ENCODE data around the gene USB1. TPM values are rescaled to one million over a fixed set of nuclear protein-coding genes. Genes with fewer than 3 reads are reported as not detected.

USB1 gene
- total RNA-seq, 1 donor = 15.8 TPM

DNA sequence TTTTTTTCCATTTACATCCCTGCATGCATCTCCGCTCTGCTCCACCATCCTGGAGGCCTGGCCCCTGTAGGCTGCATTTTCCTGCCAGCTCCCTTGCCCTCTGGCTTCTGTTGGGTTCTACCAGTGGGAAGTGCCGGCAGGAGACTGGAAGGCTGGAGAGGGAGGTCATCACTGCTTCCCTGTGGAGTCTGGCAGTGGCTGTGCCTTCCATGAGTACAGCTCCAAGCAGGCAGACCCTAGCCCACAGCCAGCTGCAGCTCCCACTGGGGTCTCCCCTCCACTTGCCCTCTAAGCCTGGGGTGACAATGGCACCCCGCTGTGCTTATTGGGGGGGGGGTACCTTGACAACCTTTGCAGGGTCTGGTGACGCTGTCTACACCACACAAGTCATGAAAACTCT, 61.6 kb downstream of the USB1 start:
- TF ChIP-seq, protein P1, sequence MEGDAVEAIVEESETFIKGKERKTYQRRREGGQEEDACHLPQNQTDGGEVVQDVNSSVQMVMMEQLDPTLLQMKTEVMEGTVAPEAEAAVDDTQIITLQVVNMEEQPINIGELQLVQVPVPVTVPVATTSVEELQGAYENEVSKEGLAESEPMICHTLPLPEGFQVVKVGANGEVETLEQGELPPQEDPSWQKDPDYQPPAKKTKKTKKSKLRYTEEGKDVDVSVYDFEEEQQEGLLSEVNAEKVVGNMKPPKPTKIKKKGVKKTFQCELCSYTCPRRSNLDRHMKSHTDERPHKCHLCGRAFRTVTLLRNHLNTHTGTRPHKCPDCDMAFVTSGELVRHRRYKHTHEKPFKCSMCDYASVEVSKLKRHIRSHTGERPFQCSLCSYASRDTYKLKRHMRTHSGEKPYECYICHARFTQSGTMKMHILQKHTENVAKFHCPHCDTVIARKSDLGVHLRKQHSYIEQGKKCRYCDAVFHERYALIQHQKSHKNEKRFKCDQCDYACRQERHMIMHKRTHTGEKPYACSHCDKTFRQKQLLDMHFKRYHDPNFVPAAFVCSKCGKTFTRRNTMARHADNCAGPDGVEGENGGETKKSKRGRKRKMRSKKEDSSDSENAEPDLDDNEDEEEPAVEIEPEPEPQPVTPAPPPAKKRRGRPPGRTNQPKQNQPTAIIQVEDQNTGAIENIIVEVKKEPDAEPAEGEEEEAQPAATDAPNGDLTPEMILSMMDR (IDR thresholded peaks at IDR 0.05; ENCODE audit: insufficient read depth, low read length) = no peak
- no peak overlapping the region for H3K4me3 ChIP-seq (ENCODE audit: low read depth, low read length)
- DNase-seq (ENCODE audit: low read depth) = no peak

DNA sequence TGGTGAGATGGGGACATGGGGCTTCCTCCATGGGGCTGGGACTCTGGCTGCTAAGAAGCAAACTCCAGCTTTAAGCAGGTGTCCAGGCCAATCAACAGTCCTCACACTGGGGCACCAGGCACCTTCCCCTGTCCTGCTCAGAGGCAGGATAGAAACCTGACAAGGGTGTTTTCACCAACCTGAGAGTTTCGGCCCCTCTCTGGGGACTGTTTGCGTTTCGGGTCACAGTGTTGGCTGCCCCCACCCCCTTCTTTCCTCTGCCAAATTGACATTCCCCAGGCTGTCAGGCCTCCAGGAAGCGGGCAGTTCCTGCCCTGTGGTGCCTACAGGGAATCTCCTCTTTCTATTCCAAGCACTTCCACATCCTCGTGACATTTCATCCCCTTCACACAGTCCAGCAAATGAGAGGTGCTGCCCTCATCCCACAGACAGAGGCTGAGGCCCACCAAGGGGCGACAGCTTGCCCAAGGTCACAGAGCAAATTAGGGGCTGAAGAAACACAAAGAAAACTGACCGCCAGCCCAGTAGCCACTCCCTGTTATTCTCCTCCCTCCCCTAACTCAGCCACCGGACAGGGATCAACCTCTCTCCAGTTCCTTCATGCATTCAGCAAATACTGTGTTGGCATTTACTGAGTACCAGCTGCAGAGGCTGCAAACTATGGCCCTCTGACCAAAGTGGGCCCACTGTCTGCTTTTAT, 62.3 kb downstream of the USB1 start:
- no peak overlapping the region for H3K4me3 ChIP-seq (ENCODE audit: low read depth, low read length)
- TF ChIP-seq, protein P1 (IDR thresholded peaks at IDR 0.05; ENCODE audit: insufficient read depth, low read length) = no peak
- no peak for DNase-seq (ENCODE audit: low read depth)

DNA sequence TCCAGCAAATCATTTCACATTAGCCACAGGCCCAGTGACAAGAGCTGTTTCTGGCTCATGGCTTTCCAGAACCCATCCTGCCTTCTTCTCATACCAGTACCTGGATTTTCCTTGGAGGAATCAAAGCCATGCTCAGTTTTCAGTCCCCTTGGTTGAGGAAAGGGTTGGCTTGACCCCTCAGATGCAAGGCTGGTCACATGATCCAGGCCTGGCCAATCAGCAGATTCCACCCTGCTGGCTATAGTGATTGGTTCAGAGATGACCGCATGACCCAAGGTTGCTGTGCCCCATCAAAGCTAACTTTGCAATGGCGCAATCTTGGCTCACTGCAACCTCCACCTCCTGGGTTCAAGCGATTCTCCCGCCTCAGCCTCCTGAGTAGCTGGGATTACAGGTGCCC, 69.4 kb downstream of the USB1 start:
- no peak overlapping the region for H3K4me3 ChIP-seq (ENCODE audit: low read depth, low read length)
- DNase-seq (ENCODE audit: low read depth) = no peak
- TF ChIP-seq, protein P1 (IDR thresholded peaks at IDR 0.05; ENCODE audit: insufficient read depth, low read length) = no peak

Other genes with a start within 250 kb of the USB1 start
- 23.0 and 32.8 TPM in 2 replicates for gene KIFC3, start 198.9 kb upstream of the USB1 start, total RNA-seq (ENCODE audit: low replicate concordance)
- gene CNGB1, start 30.3 kb upstream of the USB1 start, total RNA-seq (ENCODE audit: low replicate concordance) = not detected in 2 replicates
- 2.3 and 4.8 TPM in 2 replicates for gene ZNF319, start 735 bp upstream of the USB1 start, total RNA-seq (ENCODE audit: low replicate concordance)
- gene MMP15, start 24.3 kb downstream of the USB1 start, total RNA-seq (ENCODE audit: low replicate concordance) = 1.3 and 2.4 TPM in 2 replicates
- gene CFAP20, start 128.0 kb downstream of the USB1 start, total RNA-seq (ENCODE audit: low replicate concordance) = 13.4 and 35.7 TPM in 2 replicates
- gene CSNK2A2, start 196.7 kb downstream of the USB1 start, total RNA-seq (ENCODE audit: low replicate concordance) = 25.4 and 48.4 TPM in 2 replicates